ENCODE data around the gene SC5D. TPM values are rescaled to one million over a fixed set of nuclear protein-coding genes. Genes with fewer than 3 reads are reported as not detected.

Gene SC5D
- total RNA-seq, 4 donors from 2014 or later: 23.6 to 38.3 (median 26.2) TPM

- WGBS, 2 donors (ENCODE audit: low coverage in 1 of 2): 69 to 89% methylated on average over 2 of the region's 2 CpGs
- no peaks in the 10 kb centered on the region for H3K27me3 ChIP-seq
- no peaks in the 10 kb centered on the region for H3K4me1 ChIP-seq
- no peak overlapping the region for H3K27ac ChIP-seq
- H3K4me3 ChIP-seq: no peak overlapping the region
- H3K36me3 ChIP-seq: no peaks in the 10 kb centered on the region
- TF ChIP-seq, protein P1, sequence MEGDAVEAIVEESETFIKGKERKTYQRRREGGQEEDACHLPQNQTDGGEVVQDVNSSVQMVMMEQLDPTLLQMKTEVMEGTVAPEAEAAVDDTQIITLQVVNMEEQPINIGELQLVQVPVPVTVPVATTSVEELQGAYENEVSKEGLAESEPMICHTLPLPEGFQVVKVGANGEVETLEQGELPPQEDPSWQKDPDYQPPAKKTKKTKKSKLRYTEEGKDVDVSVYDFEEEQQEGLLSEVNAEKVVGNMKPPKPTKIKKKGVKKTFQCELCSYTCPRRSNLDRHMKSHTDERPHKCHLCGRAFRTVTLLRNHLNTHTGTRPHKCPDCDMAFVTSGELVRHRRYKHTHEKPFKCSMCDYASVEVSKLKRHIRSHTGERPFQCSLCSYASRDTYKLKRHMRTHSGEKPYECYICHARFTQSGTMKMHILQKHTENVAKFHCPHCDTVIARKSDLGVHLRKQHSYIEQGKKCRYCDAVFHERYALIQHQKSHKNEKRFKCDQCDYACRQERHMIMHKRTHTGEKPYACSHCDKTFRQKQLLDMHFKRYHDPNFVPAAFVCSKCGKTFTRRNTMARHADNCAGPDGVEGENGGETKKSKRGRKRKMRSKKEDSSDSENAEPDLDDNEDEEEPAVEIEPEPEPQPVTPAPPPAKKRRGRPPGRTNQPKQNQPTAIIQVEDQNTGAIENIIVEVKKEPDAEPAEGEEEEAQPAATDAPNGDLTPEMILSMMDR (IDR thresholded peaks at IDR 0.05): no peak
- TF ChIP-seq POLR2AphosphoS5 (IDR thresholded peaks at IDR 0.05) (no peak), POLR2A (IDR thresholded peaks at IDR 0.05) (no peak), EP300 (IDR thresholded peaks at IDR 0.05) (no peak)
- no peaks in the 10 kb centered on the region for H3K9me3 ChIP-seq
- no peak for ATAC-seq
Measured at GRCh38 chr11:121255473-121256125, 37.0 kb upstream of the SC5D start.

DNA sequence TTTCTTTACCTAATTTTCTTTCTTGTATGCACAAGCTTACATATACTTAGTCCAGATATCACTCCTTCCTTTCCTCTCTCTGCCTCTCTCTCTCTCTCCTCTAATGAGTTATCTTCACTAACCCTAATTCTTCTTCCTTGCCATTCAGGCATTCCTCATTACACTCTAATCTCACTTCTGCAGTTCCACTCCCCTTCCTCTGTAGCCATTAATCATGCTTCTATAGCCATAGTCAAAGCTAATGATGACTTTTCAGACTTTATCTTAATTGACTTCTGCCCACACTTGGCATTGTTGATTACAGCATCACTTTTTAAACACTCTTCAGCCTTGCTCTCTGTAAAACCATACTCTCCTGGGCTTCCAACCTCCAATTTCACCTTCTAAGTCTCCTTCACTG is 35.3 kb upstream of the SC5D start:
- Histone ChIP-seq H3K9me3 (peaks cover 0 to 4% (median 0%) of the 10 kb centered on the region in 3 donors), H3K36me3 (no peaks in the 10 kb centered on the region), H3K27ac (no peak overlapping the region), H3K27me3 (no peaks in the 10 kb centered on the region), H3K4me1 (no peaks in the 10 kb centered on the region), H3K4me3 (no peak overlapping the region)
- ATAC-seq: no peak
- TF ChIP-seq EP300 (IDR thresholded peaks at IDR 0.05): no peak
- TF ChIP-seq POLR2A (IDR thresholded peaks at IDR 0.05): no peak
- TF ChIP-seq POLR2AphosphoS5 (IDR thresholded peaks at IDR 0.05): no peak
- TF ChIP-seq, protein P1 (IDR thresholded peaks at IDR 0.05): no peak

DNA sequence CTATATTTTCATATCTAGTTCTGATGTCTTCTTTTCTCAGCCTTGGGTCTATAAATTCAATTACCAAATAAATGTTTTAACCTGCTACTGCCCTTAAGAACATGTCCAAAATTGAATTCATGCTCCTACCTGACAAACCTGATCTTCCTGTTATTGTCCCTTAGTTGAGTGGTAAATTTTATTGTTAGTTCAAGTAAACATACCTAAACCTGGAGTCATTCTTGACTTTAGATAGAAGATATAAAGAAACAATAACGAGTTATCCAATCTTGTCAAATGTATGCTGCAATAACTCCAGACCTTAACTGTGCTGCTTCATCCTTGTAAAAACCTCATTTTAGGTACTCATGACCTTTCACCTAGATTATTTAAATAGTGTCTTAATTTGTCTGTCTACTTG is 34.6 kb upstream of the SC5D start:
- Histone ChIP-seq H3K27me3 (no peaks in the 10 kb centered on the region), H3K4me3 (no peak overlapping the region), H3K27ac (no peak overlapping the region), H3K9me3 (peaks cover 0 to 11% (median 0%) of the 10 kb centered on the region in 3 donors), H3K4me1 (no peaks in the 10 kb centered on the region), H3K36me3 (no peaks in the 10 kb centered on the region)
- TF ChIP-seq POLR2A (IDR thresholded peaks at IDR 0.05): no peak
- TF ChIP-seq, protein P1 (IDR thresholded peaks at IDR 0.05): no peak
- TF ChIP-seq POLR2AphosphoS5 (IDR thresholded peaks at IDR 0.05): no peak
- no peak for TF ChIP-seq EP300 (IDR thresholded peaks at IDR 0.05)
- no peak for ATAC-seq
- WGBS, 2 donors (ENCODE audit: low coverage in 1 of 2): 80% methylated on average over 1 of the region's 1 CpG

- Histone ChIP-seq H3K27ac (no peak overlapping the region), H3K9me3 (peaks cover 0 to 15% (median 0%) of the 10 kb centered on the region in 3 donors), H3K4me3 (no peak overlapping the region), H3K27me3 (peaks cover 57% of the 10 kb centered on the region), H3K36me3 (no peaks in the 10 kb centered on the region), H3K4me1 (no peaks in the 10 kb centered on the region)
- 71% methylated on average over 4 of the region's 6 CpGs; no CpG with 5 or more reads in 1 of the 2 donors for WGBS, 2 donors (ENCODE audit: low coverage in 1 of 2)
- ATAC-seq: no peak
- TF ChIP-seq, protein P1 (IDR thresholded peaks at IDR 0.05): no peak
- TF ChIP-seq EP300 (IDR thresholded peaks at IDR 0.05) (no peak), POLR2AphosphoS5 (IDR thresholded peaks at IDR 0.05) (no peak), POLR2A (IDR thresholded peaks at IDR 0.05) (no peak)
Measured at GRCh38 chr11:121265586-121265985, 27.0 kb upstream of the SC5D start.

DNA sequence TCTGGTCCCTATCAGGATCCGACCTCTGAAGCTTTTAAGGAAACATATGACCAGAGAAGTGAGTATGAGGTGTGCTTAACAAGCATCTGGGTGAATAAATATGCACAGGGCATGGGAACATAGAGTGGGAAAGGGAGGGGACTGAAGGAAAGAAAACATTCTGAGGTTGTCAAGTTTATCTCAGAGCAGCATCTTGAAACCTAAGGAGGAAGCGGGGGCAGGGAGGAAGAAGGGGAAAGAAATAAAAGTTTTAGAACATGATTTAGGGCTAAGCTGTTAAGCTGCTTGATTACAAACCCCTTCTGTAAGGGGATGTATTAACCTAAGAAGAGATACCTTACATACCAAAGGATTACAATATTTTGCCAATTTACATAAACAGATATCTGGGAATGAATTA is 24.0 kb upstream of the SC5D start:
- Histone ChIP-seq H3K4me3 (no peak overlapping the region), H3K4me1 (no peaks in the 10 kb centered on the region), H3K36me3 (no peaks in the 10 kb centered on the region), H3K27ac (no peak overlapping the region), H3K27me3 (peaks cover 59% of the 10 kb centered on the region), H3K9me3 (no peaks in the 10 kb centered on the region)
- no peak for ATAC-seq
- 23 to 25% methylated on average over 1 to 2 of the region's 2 CpGs for WGBS, 2 donors (ENCODE audit: low coverage in 1 of 2)
- no peak for TF ChIP-seq POLR2AphosphoS5 (IDR thresholded peaks at IDR 0.05)
- no peak for TF ChIP-seq EP300 (IDR thresholded peaks at IDR 0.05)
- TF ChIP-seq, protein P1 (IDR thresholded peaks at IDR 0.05): no peak
- TF ChIP-seq POLR2A (IDR thresholded peaks at IDR 0.05): no peak
